Measurements from ENCODE around the gene CLK3. TPM values are rescaled to one million over a fixed set of nuclear protein-coding genes. Genes with fewer than 3 reads are reported as not detected.

The CLK3 gene
- polyA plus RNA-seq, 1 of the 3 experiments (the other 2 are of a cell fraction), result 67.7 TPM

GRCh38 chr15:74631408-74631807 is 15.8 kb downstream of the CLK3 start:
- Histone ChIP-seq H3K27me3 (ENCODE audit: insufficient read depth) (no peaks in the 10 kb centered on the region), H3K79me2 (ENCODE audit: insufficient read depth) (0 out of 2 replicates have a peak, but pooled peaks cover 4% of the 10 kb centered on the region), H3K27ac (ENCODE audit: low read depth in 2 of 2, low read length in 1 of 2) (no peak overlapping the region; a peak in 1 of 4 replicates), H3F3A (replicated peaks; ENCODE audit: insufficient read depth) (peaks cover 9% of the 10 kb centered on the region), H3K4me3 (ENCODE audit: low read depth in 2 of 2, low read length in 1 of 2) (no peak overlapping the region), H3K9ac (no peak overlapping the region), H3K9me2 (no peaks in the 10 kb centered on the region), H4K20me1 (ENCODE audit: insufficient read depth) (peaks cover 52% of the 10 kb centered on the region), H3K4me1 (ENCODE audit: control insufficient read depth in 1 of 2, insufficient read depth in 2 of 2, low read depth in 1 of 2, low read length in 1 of 2) (no peaks in the 10 kb centered on the region), H3K9me3 (no peaks in the 10 kb centered on the region), H2AFZ (ENCODE audit: low read depth) (no peak overlapping the region), H3K36me3 (replicated peaks in 1 of 2; ENCODE audit: control insufficient read depth in 1 of 2, insufficient read depth in 2 of 2, low read length in 1 of 2) (peaks cover 16 to 88% of the 10 kb centered on the region in 2 experiments), H3K4me2 (no peak overlapping the region)
- WGBS (ENCODE audit: low lambda C conversion rate), result 59% methylated on average over 3 of the region's 3 CpGs
- ChIA-PET CTCF (interaction anchor here (0.7 to 39.4 kb wide), 47 partner anchors 12 to 326 kb away, joined by 3 to 1109 read pairs (median 4); partner anchors contain the start of genes ARID3B, CLK3, CSK and CYP11A1), POLR2A (interaction anchor here (0.6 to 1.9 kb wide), 6 partner anchors 8 to 137 kb away, joined by 3 to 9 read pairs (median 5); no protein-coding TSS in a partner anchor)
- no peak for DNase-seq
- TF ChIP-seq TEAD4 (IDR thresholded peaks at IDR 0.05; ENCODE audit: borderline replicate concordance, insufficient read depth) (no peak), REST (IDR thresholded peaks at IDR 0.05; ENCODE audit: low read depth, low read length) (no peak), MXI1 (IDR thresholded peaks at IDR 0.05; ENCODE audit: low read depth, low read length) (no peak), RFX5 (IDR thresholded peaks at IDR 0.05; ENCODE audit: low read length) (no peak), EZH2phosphoT487 (IDR thresholded peaks at IDR 0.05; ENCODE audit: borderline replicate concordance, low read depth) (no peak), ELF1 (IDR thresholded peaks at IDR 0.05) (no peak), NRF1 (IDR thresholded peaks at IDR 0.05; ENCODE audit: low read depth, low read length) (no peak), NFIC (IDR thresholded peaks at IDR 0.05; ENCODE audit: borderline replicate concordance) (no peak), RAD21 (IDR thresholded peaks at IDR 0.05; ENCODE audit: low read length) (no peak), CHD2 (IDR thresholded peaks at IDR 0.05; ENCODE audit: low read length, partially characterized antibody) (no peak), MEF2A (IDR thresholded peaks at IDR 0.05; ENCODE audit: borderline replicate concordance, low read depth) (no peak)
- TF ChIP-seq, protein P1, sequence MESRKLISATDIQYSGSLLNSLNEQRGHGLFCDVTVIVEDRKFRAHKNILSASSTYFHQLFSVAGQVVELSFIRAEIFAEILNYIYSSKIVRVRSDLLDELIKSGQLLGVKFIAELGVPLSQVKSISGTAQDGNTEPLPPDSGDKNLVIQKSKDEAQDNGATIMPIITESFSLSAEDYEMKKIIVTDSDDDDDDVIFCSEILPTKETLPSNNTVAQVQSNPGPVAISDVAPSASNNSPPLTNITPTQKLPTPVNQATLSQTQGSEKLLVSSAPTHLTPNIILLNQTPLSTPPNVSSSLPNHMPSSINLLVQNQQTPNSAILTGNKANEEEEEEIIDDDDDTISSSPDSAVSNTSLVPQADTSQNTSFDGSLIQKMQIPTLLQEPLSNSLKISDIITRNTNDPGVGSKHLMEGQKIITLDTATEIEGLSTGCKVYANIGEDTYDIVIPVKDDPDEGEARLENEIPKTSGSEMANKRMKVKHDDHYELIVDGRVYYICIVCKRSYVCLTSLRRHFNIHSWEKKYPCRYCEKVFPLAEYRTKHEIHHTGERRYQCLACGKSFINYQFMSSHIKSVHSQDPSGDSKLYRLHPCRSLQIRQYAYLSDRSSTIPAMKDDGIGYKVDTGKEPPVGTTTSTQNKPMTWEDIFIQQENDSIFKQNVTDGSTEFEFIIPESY (IDR thresholded peaks at IDR 0.05; ENCODE audit: borderline replicate concordance, low read depth), result no peak
- TF ChIP-seq, protein P2, sequence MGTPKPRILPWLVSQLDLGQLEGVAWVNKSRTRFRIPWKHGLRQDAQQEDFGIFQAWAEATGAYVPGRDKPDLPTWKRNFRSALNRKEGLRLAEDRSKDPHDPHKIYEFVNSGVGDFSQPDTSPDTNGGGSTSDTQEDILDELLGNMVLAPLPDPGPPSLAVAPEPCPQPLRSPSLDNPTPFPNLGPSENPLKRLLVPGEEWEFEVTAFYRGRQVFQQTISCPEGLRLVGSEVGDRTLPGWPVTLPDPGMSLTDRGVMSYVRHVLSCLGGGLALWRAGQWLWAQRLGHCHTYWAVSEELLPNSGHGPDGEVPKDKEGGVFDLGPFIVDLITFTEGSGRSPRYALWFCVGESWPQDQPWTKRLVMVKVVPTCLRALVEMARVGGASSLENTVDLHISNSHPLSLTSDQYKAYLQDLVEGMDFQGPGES (IDR thresholded peaks at IDR 0.05; ENCODE audit: low read depth, low read length), result no peak

Data from SK-N-SH (cell line).